GM19372 (cell line): ENCODE measurements around the gene SLC16A5.
"Not testable (repeated sequence)": the region's sequence is repeated elsewhere in the genome, so short reads cannot be mapped to it uniquely, and the experiment has no call there.

Experiments
- ATAC-seq: cut with Tn5 transposase; IDR thresholded peaks from one replicate; pipeline ENCODE4 v1.9.1; 2021; ENCODE audit warnings: mild to moderate bottlenecking, low read depth, moderate library complexity; ENCODE audit not compliant: unreplicated experiment

Gene SLC16A5

GRCh38 chr17:75063626-75064025 lies 24.1 kb upstream of the SLC16A5 start:
- no peak for ATAC-seq

- no peak for ATAC-seq
These were observed 23.7 kb upstream of the SLC16A5 start for GRCh38 chr17:75064040-75064439.

- ATAC-seq = no peak
These were observed 23.3 kb upstream of the SLC16A5 start for GRCh38 chr17:75064460-75064859.

GRCh38 chr17:75064867-75065561 lies 22.7 kb upstream of the SLC16A5 start:
- ATAC-seq = no peak

DNA sequence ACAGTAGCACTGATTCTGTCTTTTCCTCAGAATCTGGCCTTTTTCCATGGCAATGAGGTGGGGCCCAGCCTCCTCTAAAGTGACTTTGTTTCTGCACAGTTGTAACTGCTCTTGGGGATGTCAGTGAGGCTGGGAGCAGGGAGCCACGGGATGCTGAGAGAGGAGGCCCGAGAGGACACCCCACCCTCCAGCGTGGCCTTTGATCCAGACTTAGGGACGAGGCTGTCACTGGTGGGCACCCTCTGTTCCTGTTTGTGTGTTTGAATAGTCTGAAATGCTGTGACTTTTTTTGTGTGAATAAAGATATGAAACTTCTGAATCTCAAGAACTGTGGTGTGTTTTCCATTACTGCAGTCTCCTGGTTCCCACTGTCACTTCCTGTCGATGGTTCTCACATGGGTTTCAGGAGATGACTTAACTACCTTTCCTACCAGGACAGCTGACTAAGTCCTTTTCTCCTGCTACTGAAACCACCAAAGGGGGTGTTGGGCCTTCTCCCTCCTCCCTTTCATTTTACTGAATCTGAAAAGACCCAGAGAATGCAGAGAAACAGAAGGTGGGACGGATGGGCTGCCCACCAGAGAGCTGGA lies 22.1 kb upstream of the SLC16A5 start:
- ATAC-seq = no peak

DNA sequence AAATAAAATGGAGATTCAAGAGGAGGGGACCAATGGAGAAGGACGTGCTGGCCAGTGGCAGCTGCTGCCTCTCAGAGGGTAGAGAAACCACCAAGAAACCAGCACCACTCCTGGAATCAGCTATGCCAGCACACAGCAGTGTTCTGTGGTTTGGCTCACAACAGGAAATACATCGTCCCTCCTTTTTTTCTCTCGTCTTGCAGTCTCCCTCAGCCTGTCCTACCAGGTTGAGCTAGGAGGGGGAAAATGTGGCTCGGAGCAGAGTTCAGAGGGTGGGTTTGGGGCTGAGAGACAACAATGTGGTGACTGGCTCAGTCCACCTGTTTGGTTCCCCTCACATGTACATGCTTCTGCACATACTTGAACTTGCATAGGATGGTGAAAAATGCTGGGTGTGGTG lies 19.9 kb upstream of the SLC16A5 start:
- ATAC-seq = no peak

- no peak for ATAC-seq
These were observed 19.0 kb upstream of the SLC16A5 start for GRCh38 chr17:75068750-75069149.

DNA sequence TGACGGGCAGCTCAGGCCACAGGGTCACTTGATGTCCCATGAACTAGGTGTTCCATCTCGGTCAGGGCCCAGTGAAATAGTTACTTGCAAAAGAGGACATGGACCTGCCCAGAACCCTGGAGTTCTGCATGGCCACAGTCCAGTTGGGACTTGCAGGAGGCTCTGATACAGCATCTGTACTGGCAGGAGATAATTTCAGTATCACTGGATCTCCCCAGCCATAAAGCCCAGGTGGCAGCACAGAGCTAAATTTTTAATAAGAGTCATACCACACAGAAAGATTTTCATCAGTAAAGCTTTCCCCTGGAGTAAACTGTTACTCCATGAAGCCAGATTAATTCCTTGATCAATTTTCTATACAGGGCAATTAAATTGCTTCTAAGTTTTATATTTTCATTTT lies 18.0 kb upstream of the SLC16A5 start:
- ATAC-seq = no peak

GRCh38 chr17:75071478-75072271 lies 16.1 kb upstream of the SLC16A5 start:
- ATAC-seq = not testable (repeated sequence)

GRCh38 chr17:75072909-75073308 lies 14.8 kb upstream of the SLC16A5 start:
- not testable (repeated sequence) for ATAC-seq

DNA sequence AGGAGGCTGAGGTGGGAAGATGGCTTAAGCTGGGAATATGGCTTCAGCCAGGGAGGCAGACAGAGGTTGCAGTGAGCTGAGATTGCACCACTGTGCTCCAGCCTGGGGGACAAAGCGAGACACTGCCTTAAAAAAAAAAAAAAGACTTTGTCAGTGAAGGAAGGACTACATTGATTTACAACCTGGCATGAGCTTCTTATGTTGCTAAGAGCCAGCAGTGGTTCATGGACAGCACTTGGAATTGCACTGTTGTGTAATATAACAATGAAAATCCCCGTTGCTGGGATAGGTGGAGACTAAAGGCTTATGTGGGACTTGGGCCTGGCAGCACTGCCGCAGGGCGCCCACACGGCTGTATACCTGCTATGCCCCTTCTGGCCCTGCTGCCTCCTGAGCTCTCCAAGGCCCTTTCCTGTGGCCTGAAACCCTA lies 14.1 kb upstream of the SLC16A5 start:
- no peak for ATAC-seq

DNA sequence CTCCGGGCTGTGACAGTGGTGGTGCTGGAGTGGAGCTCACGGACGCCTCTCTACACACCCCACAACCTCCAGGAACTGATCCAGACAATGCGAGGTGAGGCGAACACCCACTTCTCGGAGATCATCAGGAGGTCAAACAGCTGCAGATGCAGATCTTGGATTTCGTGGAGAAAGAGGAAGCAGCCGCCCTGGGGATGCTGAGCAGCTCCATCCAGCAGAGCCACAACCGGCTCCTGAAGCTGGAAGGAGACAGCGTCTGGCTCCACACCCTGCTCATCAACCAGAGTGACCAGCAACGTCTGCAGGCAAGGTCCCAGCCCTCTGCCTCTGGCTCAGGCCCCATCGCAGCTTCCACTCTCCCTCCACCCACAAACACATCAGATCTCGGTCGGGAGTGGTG lies 13.2 kb upstream of the SLC16A5 start:
- no peak for ATAC-seq

- no peak for ATAC-seq
These were observed 12.0 kb upstream of the SLC16A5 start for GRCh38 chr17:75075597-75076336.

GRCh38 chr17:75077072-75077495 lies 10.7 kb upstream of the SLC16A5 start:
- ATAC-seq = no peak

DNA sequence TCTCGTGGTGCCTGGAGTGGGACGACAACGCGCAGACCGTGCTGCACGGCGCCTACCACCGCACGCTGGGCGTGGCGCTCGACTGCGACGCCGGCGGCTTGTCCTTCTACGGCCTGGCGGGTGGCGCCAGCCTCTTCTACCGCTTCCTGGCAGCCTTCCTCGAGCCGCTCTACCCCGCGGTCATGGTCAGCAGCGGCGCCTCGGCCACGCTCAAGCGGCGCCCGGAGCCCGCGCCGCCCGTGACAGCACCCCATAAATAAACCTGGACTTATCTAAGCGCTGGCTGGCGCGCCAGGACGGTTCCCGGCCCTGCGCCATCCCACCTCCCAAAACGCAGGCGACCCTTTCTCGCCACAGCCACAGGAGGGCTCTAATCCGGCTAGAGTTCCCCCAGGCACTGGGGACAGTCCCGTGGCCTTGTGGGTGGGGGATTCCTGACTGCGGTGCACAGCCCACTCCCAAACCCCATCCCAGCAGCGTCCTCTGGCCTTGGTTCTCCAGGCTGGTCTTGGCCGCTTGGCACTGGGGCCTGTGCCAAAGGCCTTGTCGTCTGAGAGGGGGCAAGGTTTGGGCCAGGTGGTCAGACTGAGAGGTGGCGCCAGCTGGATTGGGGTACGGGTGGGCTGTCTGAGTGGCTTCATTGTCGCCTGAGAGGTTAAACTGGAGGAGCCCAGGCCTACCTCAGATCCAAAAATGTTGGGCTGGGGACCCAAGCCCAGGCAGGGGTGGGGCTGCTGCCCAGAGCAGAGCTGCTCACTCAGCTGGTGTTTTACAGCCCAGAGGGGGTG lies 10.1 kb upstream of the SLC16A5 start:
- no peak for ATAC-seq

GRCh38 chr17:75078284-75079022 lies 9.3 kb upstream of the SLC16A5 start:
- no peak for ATAC-seq

- no peak for ATAC-seq
These were observed 8.8 kb upstream of the SLC16A5 start for GRCh38 chr17:75079023-75079373.

- no peak for ATAC-seq
These were observed 5.9 kb upstream of the SLC16A5 start for GRCh38 chr17:75081611-75082540.
